ENCODE measurements around the gene FAM241A.
"Not testable (repeated sequence)": the region's sequence is repeated elsewhere in the genome, so short reads cannot be mapped to it uniquely, and the experiment has no call there.

Gene FAM241A

GRCh38 chr4:112130906-112131305 lies 14.3 kb upstream of the FAM241A start:
- in situ Hi-C loops (cut with MboI; ENCODE audit: low sequenced_read_pairs) = no loop called here

GRCh38 chr4:112136551-112136950 lies 8.7 kb upstream of the FAM241A start:
- in situ Hi-C loops (cut with MboI; ENCODE audit: low sequenced_read_pairs) = no loop called here

GRCh38 chr4:112138538-112138937 lies 6.7 kb upstream of the FAM241A start:
- in situ Hi-C loops (cut with MboI; ENCODE audit: low sequenced_read_pairs) = no loop called here

GRCh38 chr4:112140536-112140935 lies 4.7 kb upstream of the FAM241A start:
- in situ Hi-C loops (cut with MboI; ENCODE audit: low sequenced_read_pairs) = no loop called here

GRCh38 chr4:112141366-112142138 lies 3.7 kb upstream of the FAM241A start:
- in situ Hi-C loops (cut with MboI; ENCODE audit: low sequenced_read_pairs) = no loop called here

- in situ Hi-C loops (cut with MboI; ENCODE audit: low sequenced_read_pairs) = no loop called here
Measured at GRCh38 chr4:112142182-112142581, 3.1 kb upstream of the FAM241A start.

- in situ Hi-C loops (cut with MboI; ENCODE audit: low sequenced_read_pairs) = no loop called here
Measured at GRCh38 chr4:112143781-112144180, 1.5 kb upstream of the FAM241A start.

GRCh38 chr4:112144546-112145325 lies 518 bp upstream of the FAM241A start:
- in situ Hi-C loops (cut with MboI; ENCODE audit: low sequenced_read_pairs) = no loop called here

GRCh38 chr4:112145790-112146501 lies 692 bp downstream of the FAM241A start:
- in situ Hi-C loops (cut with MboI; ENCODE audit: low sequenced_read_pairs) = no loop called here

- in situ Hi-C loops (cut with MboI; ENCODE audit: low sequenced_read_pairs) = no loop called here
Measured at GRCh38 chr4:112146502-112146813, 1.2 kb downstream of the FAM241A start.

GRCh38 chr4:112147697-112148096 lies 2.4 kb downstream of the FAM241A start:
- in situ Hi-C loops (cut with MboI; ENCODE audit: low sequenced_read_pairs) = no loop called here

GRCh38 chr4:112150920-112151319 lies 5.7 kb downstream of the FAM241A start:
- in situ Hi-C loops (cut with MboI; ENCODE audit: low sequenced_read_pairs) = no loop called here

- in situ Hi-C loops (cut with MboI; ENCODE audit: low sequenced_read_pairs) = no loop called here
Measured at GRCh38 chr4:112152521-112152920, 7.3 kb downstream of the FAM241A start.

GRCh38 chr4:112153211-112153791 lies 8.0 kb downstream of the FAM241A start:
- in situ Hi-C loops (cut with MboI; ENCODE audit: low sequenced_read_pairs) = no loop called here

GRCh38 chr4:112156112-112156511 lies 10.9 kb downstream of the FAM241A start:
- in situ Hi-C loops (cut with MboI; ENCODE audit: low sequenced_read_pairs) = no loop called here

- in situ Hi-C loops (cut with MboI; ENCODE audit: low sequenced_read_pairs) = no loop called here
Measured at GRCh38 chr4:112156553-112156952, 11.3 kb downstream of the FAM241A start.

GRCh38 chr4:112163706-112164105 lies 18.5 kb downstream of the FAM241A start:
- in situ Hi-C loops (cut with MboI; ENCODE audit: low sequenced_read_pairs) = not testable (repeated sequence)

- in situ Hi-C loops (cut with MboI; ENCODE audit: low sequenced_read_pairs) = no loop called here
Measured at GRCh38 chr4:112167794-112168193, 22.5 kb downstream of the FAM241A start.

- in situ Hi-C loops (cut with MboI; ENCODE audit: low sequenced_read_pairs) = no loop called here
Measured at GRCh38 chr4:112168719-112169500, 23.7 kb downstream of the FAM241A start.

- in situ Hi-C loops (cut with MboI; ENCODE audit: low sequenced_read_pairs) = no loop called here
Measured at GRCh38 chr4:112170451-112170993, 25.3 kb downstream of the FAM241A start.

Data from HL-60/S4 (cell line).